Non-pigmented ciliary epithelial cell (primary cell): ENCODE data around the gene RABGAP1L.
A peak's percentile ranks its signal among the peaks of the same experiment; 100 is the strongest.

Experiments
- DNase-seq: peaks from one replicate; pipeline ENCODE4 v3.0.0-alpha.2; 2010; ENCODE audit warnings: low read depth

Gene RABGAP1L

GRCh38 chr1:174965362-174966007 lies 806.2 kb downstream of the RABGAP1L start:
- DNase-seq = no peak

GRCh38 chr1:174966008-174966572 lies 806.8 kb downstream of the RABGAP1L start:
- no peak for DNase-seq

- DNase-seq = no peak
Measured at GRCh38 chr1:174967845-174968705, 808.8 kb downstream of the RABGAP1L start.

GRCh38 chr1:174968750-174969244 lies 809.5 kb downstream of the RABGAP1L start:
- DNase-seq = peak; percentile 93

- peak; percentile 74 for DNase-seq
Measured at GRCh38 chr1:174969977-174970376, 810.7 kb downstream of the RABGAP1L start.

- no peak for DNase-seq
Measured at GRCh38 chr1:174971466-174971865, 812.1 kb downstream of the RABGAP1L start.

GRCh38 chr1:174971902-174972301 lies 812.6 kb downstream of the RABGAP1L start:
- DNase-seq = no peak

- DNase-seq = no peak
Measured at GRCh38 chr1:174974711-174975119, 815.4 kb downstream of the RABGAP1L start.

- DNase-seq = no peak
Measured at GRCh38 chr1:174975764-174976163, 816.4 kb downstream of the RABGAP1L start.

GRCh38 chr1:174976436-174977108 lies 817.3 kb downstream of the RABGAP1L start:
- no peak for DNase-seq

- DNase-seq = no peak
Measured at GRCh38 chr1:174982971-174983689, 823.8 kb downstream of the RABGAP1L start.

- no peak for DNase-seq
Measured at GRCh38 chr1:174984952-174985351, 825.6 kb downstream of the RABGAP1L start.

- DNase-seq = no peak
Measured at GRCh38 chr1:174988539-174988938, 829.2 kb downstream of the RABGAP1L start.

GRCh38 chr1:174988986-174989385 lies 829.7 kb downstream of the RABGAP1L start:
- no peak for DNase-seq

- DNase-seq = no peak
Measured at GRCh38 chr1:174989536-174990220, 830.4 kb downstream of the RABGAP1L start.

- DNase-seq = no peak
Measured at GRCh38 chr1:174990382-174990999, 831.2 kb downstream of the RABGAP1L start.

- DNase-seq = no peak
Measured at GRCh38 chr1:174991473-174991872, 832.2 kb downstream of the RABGAP1L start.

- no peak for DNase-seq
Measured at GRCh38 chr1:174995121-174995520, 835.8 kb downstream of the RABGAP1L start.

GRCh38 chr1:174995916-174996315 lies 836.6 kb downstream of the RABGAP1L start:
- no peak for DNase-seq

- peak; percentile 15 for DNase-seq
Measured at GRCh38 chr1:174996476-174996875, 837.2 kb downstream of the RABGAP1L start.

- DNase-seq = no peak
Measured at GRCh38 chr1:174997041-174997440, 837.7 kb downstream of the RABGAP1L start.
